HT1080 (cell line): ENCODE results near the gene ARID1B. TPM values are rescaled to one million over a fixed set of nuclear protein-coding genes. Genes with fewer than 3 reads are reported as not detected.
"Not testable (repeated sequence)": the region's sequence is repeated elsewhere in the genome, so short reads cannot be mapped to it uniquely, and the experiment has no call there.

Experiments used
- DNase-seq: peaks from one replicate; pipeline ENCODE4 v3.0.0-alpha.2; 2015; ENCODE audit warnings: low read depth
- total RNA-seq: library from RNA; depleted of rRNA; stranded (reverse); fragments of >200 nt; shearing (Covaris generic); gene quantifications from 2 replicates; pipeline ENCODE4 v1.2.3, GENCODE V29; 2014

The ARID1B gene
- total RNA-seq, 1 experiment from 2014 or later, result 11.2 TPM

- DNase-seq, result no peak
These were observed 179.1 kb downstream of the ARID1B start for GRCh38 chr6:156956286-156956685.

- DNase-seq, result no peak
These were observed 180.9 kb downstream of the ARID1B start for GRCh38 chr6:156957931-156958547.

- no peak for DNase-seq
These were observed 183.3 kb downstream of the ARID1B start for GRCh38 chr6:156960525-156960924.

GRCh38 chr6:156961282-156961892 lies 184.2 kb downstream of the ARID1B start:
- no peak for DNase-seq

GRCh38 chr6:156963712-156964700 lies 186.8 kb downstream of the ARID1B start:
- DNase-seq, result peak; percentile 49

- DNase-seq, result no peak
These were observed 190.7 kb downstream of the ARID1B start for GRCh38 chr6:156967852-156968251.

GRCh38 chr6:156969233-156969632 lies 192.1 kb downstream of the ARID1B start:
- DNase-seq, result no peak

- DNase-seq, result no peak
These were observed 193.5 kb downstream of the ARID1B start for GRCh38 chr6:156970595-156971112.

GRCh38 chr6:156971153-156971885 lies 194.1 kb downstream of the ARID1B start:
- DNase-seq, result no peak

- no peak for DNase-seq
These were observed 195.0 kb downstream of the ARID1B start for GRCh38 chr6:156972145-156972544.

- DNase-seq, result no peak
These were observed 197.7 kb downstream of the ARID1B start for GRCh38 chr6:156974830-156975261.

GRCh38 chr6:156975414-156975813 lies 198.2 kb downstream of the ARID1B start:
- DNase-seq, result no peak

- peak; percentile 67 for DNase-seq
These were observed 199.3 kb downstream of the ARID1B start for GRCh38 chr6:156976216-156977127.

GRCh38 chr6:156977527-156978291 lies 200.5 kb downstream of the ARID1B start:
- DNase-seq, result peak; percentile 45

GRCh38 chr6:156978948-156979347 lies 201.8 kb downstream of the ARID1B start:
- DNase-seq, result no peak

- DNase-seq, result no peak
These were observed 203.3 kb downstream of the ARID1B start for GRCh38 chr6:156980515-156980914.

- no peak for DNase-seq
These were observed 203.8 kb downstream of the ARID1B start for GRCh38 chr6:156980948-156981347.

- no peak for DNase-seq
These were observed 205.0 kb downstream of the ARID1B start for GRCh38 chr6:156982168-156982567.

GRCh38 chr6:156982864-156983263 lies 205.7 kb downstream of the ARID1B start:
- DNase-seq, result not testable (repeated sequence)
